ENCODE measurements around the gene NPAS3.

The NPAS3 gene

GRCh38 chr14:33016613-33017012 lies 77.9 kb downstream of the NPAS3 start:
- DNase-seq (ENCODE audit: low read depth): no peak

- DNase-seq (ENCODE audit: low read depth): no peak
Observed at GRCh38 chr14:33017016-33017415, 78.3 kb downstream of the NPAS3 start.

- DNase-seq (ENCODE audit: low read depth): no peak
Observed at GRCh38 chr14:33019346-33019745, 80.7 kb downstream of the NPAS3 start.

- DNase-seq (ENCODE audit: low read depth): no peak
Observed at GRCh38 chr14:33026850-33027430, 88.3 kb downstream of the NPAS3 start.

GRCh38 chr14:33029511-33029910 lies 90.8 kb downstream of the NPAS3 start:
- no peak for DNase-seq (ENCODE audit: low read depth)

GRCh38 chr14:33030386-33030785 lies 91.7 kb downstream of the NPAS3 start:
- DNase-seq (ENCODE audit: low read depth): no peak

GRCh38 chr14:33035416-33036194 lies 96.9 kb downstream of the NPAS3 start:
- DNase-seq (ENCODE audit: low read depth): no peak

GRCh38 chr14:33039311-33039710 lies 100.6 kb downstream of the NPAS3 start:
- no peak for DNase-seq (ENCODE audit: low read depth)

GRCh38 chr14:33040372-33041140 lies 101.9 kb downstream of the NPAS3 start:
- no peak for DNase-seq (ENCODE audit: low read depth)

- no peak for DNase-seq (ENCODE audit: low read depth)
Observed at GRCh38 chr14:33042591-33042990, 103.9 kb downstream of the NPAS3 start.

GRCh38 chr14:33045760-33046159 lies 107.1 kb downstream of the NPAS3 start:
- DNase-seq (ENCODE audit: low read depth): no peak

GRCh38 chr14:33052943-33053342 lies 114.3 kb downstream of the NPAS3 start:
- no peak for DNase-seq (ENCODE audit: low read depth)

- no peak for DNase-seq (ENCODE audit: low read depth)
Observed at GRCh38 chr14:33056213-33056612, 117.5 kb downstream of the NPAS3 start.

- no peak for DNase-seq (ENCODE audit: low read depth)
Observed at GRCh38 chr14:33057585-33057984, 118.9 kb downstream of the NPAS3 start.

GRCh38 chr14:33061667-33062325 lies 123.1 kb downstream of the NPAS3 start:
- DNase-seq (ENCODE audit: low read depth): no peak

GRCh38 chr14:33062476-33062875 lies 123.8 kb downstream of the NPAS3 start:
- DNase-seq (ENCODE audit: low read depth): no peak

GRCh38 chr14:33062881-33063280 lies 124.2 kb downstream of the NPAS3 start:
- no peak for DNase-seq (ENCODE audit: low read depth)

GRCh38 chr14:33063521-33063920 lies 124.8 kb downstream of the NPAS3 start:
- no peak for DNase-seq (ENCODE audit: low read depth)

GRCh38 chr14:33065634-33066033 lies 127.0 kb downstream of the NPAS3 start:
- DNase-seq (ENCODE audit: low read depth): no peak

- no peak for DNase-seq (ENCODE audit: low read depth)
Observed at GRCh38 chr14:33068040-33068439, 129.4 kb downstream of the NPAS3 start.

GRCh38 chr14:33068626-33069025 lies 129.9 kb downstream of the NPAS3 start:
- DNase-seq (ENCODE audit: low read depth): no peak

GRCh38 chr14:33070475-33070874 lies 131.8 kb downstream of the NPAS3 start:
- no peak for DNase-seq (ENCODE audit: low read depth)

GRCh38 chr14:33073023-33073422 lies 134.3 kb downstream of the NPAS3 start:
- no peak for DNase-seq (ENCODE audit: low read depth)
